ENCODE data around the gene RNF121. TPM values are rescaled to one million over a fixed set of nuclear protein-coding genes. Genes with fewer than 3 reads are reported as not detected.
A peak's percentile ranks its signal among the peaks of the same experiment; 100 is the strongest.
"Not testable (repeated sequence)": the region's sequence is repeated elsewhere in the genome, so short reads cannot be mapped to it uniquely, and the experiment has no call there.

RNF121 gene
- total RNA-seq, result 44.1 and 84.4 TPM in 2 replicates

GRCh38 chr11:71928737-71929443 lies at the start of gene RNF121:
Gene RNF121, plus strand, starts transcription at chr11:71929046. Its CDS starts 16 bp downstream, at chr11:71929062.
- peak; percentile 87 for DNase-seq (ENCODE audit: low read depth)

GRCh38 chr11:71885806-71886205 lies 43.0 kb upstream of the RNF121 start:
- not testable (repeated sequence) for DNase-seq (ENCODE audit: low read depth)

GRCh38 chr11:71888335-71889010 lies 40.4 kb upstream of the RNF121 start:
- peak; percentile 13 for DNase-seq (ENCODE audit: low read depth)

GRCh38 chr11:71889181-71889872 lies 39.5 kb upstream of the RNF121 start:
- DNase-seq (ENCODE audit: low read depth), result not testable (repeated sequence)

GRCh38 chr11:71895961-71896360 lies 32.9 kb upstream of the RNF121 start:
- DNase-seq (ENCODE audit: low read depth), result no peak

GRCh38 chr11:71901137-71901536 lies 27.7 kb upstream of the RNF121 start:
- DNase-seq (ENCODE audit: low read depth), result not testable (repeated sequence)

- no peak for DNase-seq (ENCODE audit: low read depth)
Measured at GRCh38 chr11:71908218-71908617, 20.6 kb upstream of the RNF121 start.

GRCh38 chr11:71910775-71911174 lies 18.1 kb upstream of the RNF121 start:
- DNase-seq (ENCODE audit: low read depth), result not testable (repeated sequence)

- DNase-seq (ENCODE audit: low read depth), result not testable (repeated sequence)
Measured at GRCh38 chr11:71911321-71911985, 17.4 kb upstream of the RNF121 start.

GRCh38 chr11:71911986-71912340 lies 16.9 kb upstream of the RNF121 start:
- not testable (repeated sequence) for DNase-seq (ENCODE audit: low read depth)

GRCh38 chr11:71913756-71914526 lies 14.9 kb upstream of the RNF121 start:
- DNase-seq (ENCODE audit: low read depth), result no peak

GRCh38 chr11:71914617-71915189 lies 14.1 kb upstream of the RNF121 start:
- no peak for DNase-seq (ENCODE audit: low read depth)

GRCh38 chr11:71917646-71918140 lies 11.2 kb upstream of the RNF121 start:
- DNase-seq (ENCODE audit: low read depth), result no peak

GRCh38 chr11:71927820-71928736 lies 768 bp upstream of the RNF121 start, which contains the start of gene XNDC1N:
Gene XNDC1N, minus strand, starts transcription at chr11:71928594. Its CDS starts 5,241 bp downstream, at chr11:71923353.
- peak; percentile 84 for DNase-seq (ENCODE audit: low read depth)

- no peak for DNase-seq (ENCODE audit: low read depth)
Measured at GRCh38 chr11:71929491-71929890, 645 bp downstream of the RNF121 start.

- no peak for DNase-seq (ENCODE audit: low read depth)
Measured at GRCh38 chr11:71930556-71931244, 1.9 kb downstream of the RNF121 start.

GRCh38 chr11:71931245-71931602 lies 2.4 kb downstream of the RNF121 start:
- DNase-seq (ENCODE audit: low read depth), result no peak

- peak; percentile 78 for DNase-seq (ENCODE audit: low read depth)
Measured at GRCh38 chr11:71933141-71933933, 4.5 kb downstream of the RNF121 start.
